Lower lobe of right lung (tissue), 2 donors: ENCODE data around the gene CTXND1. TPM values are rescaled to one million over a fixed set of nuclear protein-coding genes. Genes with fewer than 3 reads are reported as not detected.

Source experiments
- ATAC-seq, 2 donors: fragments of 200-7000 bp; cut with Tn5 transposase; one replicate each; pipeline ENCODE4 v1.9.1; 2020 to 2022; ENCODE audit warnings: mild to moderate bottlenecking in 2 of 2, moderate library complexity in 2 of 2
- DNase-seq: peaks from one replicate; pipeline ENCODE4 v3.0.0-alpha.2; 2020
- H3K27ac ChIP-seq: fragments of 200-600 bp; one replicate; pipeline ENCODE4 v1.8.0; 2022
- H3K27me3 ChIP-seq: fragments of 200-600 bp; one replicate; pipeline ENCODE4 v1.8.0; 2022; ENCODE audit warnings: low read depth
- H3K36me3 ChIP-seq: fragments of 200-600 bp; one replicate; pipeline ENCODE4 v1.8.0; 2022; ENCODE audit warnings: mild to moderate bottlenecking
- H3K4me1 ChIP-seq: fragments of 200-600 bp; one replicate; pipeline ENCODE4 v1.8.0; 2022
- H3K4me3 ChIP-seq: fragments of 200-600 bp; one replicate; pipeline ENCODE4 v1.8.0; 2022; ENCODE audit warnings: mild to moderate bottlenecking
- H3K9me3 ChIP-seq: fragments of 200-600 bp; one replicate; pipeline ENCODE4 v1.8.0; 2022
- intact Hi-C: fragments of 100-400 bp; cut with DNase I; formaldehyde crosslinking; loops from one replicate; pipeline ENCODE4 v1.11.0; 2022
- total RNA-seq: library from RNA; stranded (reverse); fragmentation: NEBNext Ultra II Directional; extraction: Animal tissue kit (Norgen Biotek cat#: 25700); gene quantifications from one replicate; pipeline ENCODE4 v1.2.1, GENCODE V29; 2021
- TF ChIP-seq, protein P1 (sequence below): fragments of 200-600 bp; IDR thresholded peaks from one replicate; pipeline ENCODE4 v1.8.0; 2022; ENCODE audit warnings: antibody characterized with exemption, mild to moderate bottlenecking
- donor health status: DM: no; HTN: yes; CAD: no; lungs with severe emphysema.

The CTXND1 gene
- total RNA-seq, 1 donor from 2014 or later, result 1.8 TPM

DNA sequence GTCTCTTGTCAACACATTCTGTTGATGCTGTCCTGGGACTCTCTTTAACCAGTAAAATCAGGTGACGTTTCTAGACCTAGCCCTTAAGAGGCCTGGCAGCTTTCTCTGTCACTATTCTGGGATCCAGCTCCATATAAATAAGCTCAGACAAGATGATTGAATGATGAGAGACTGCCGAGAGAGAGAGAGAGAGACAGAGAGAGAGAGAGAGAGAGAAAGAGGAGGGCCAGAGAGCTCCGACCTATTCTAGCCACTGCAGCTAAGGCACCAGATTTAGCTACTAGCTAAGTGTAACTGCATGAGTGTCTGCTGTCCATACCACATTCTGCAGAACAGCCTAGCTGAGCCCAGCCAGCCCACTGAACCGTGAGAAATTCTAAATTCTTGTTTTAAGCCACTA is 36.1 kb upstream of the CTXND1 start:
- intact Hi-C loops, result no loop called here

DNA sequence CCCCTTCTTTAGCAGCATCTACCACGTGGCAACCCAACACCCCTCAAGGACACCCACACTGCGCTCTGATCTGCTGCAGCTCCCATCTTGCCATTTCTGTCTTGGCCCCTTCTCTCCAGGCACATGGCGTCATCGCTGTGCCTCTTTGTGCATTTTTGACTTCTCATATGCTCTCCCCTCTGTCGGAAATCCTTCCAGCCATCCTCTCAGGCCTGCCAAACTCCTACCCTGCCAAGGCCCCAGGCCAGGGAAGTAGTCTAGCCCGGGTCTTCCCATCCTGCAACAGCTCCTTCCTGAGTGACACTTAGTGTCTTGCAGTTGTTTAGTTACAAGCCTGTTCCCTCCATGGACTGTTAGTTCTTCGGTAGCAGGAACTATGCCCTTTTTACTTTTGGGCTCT is 34.0 kb upstream of the CTXND1 start:
- H3K4me1 ChIP-seq, result no peaks in the 10 kb centered on the region
- intact Hi-C loops, result no loop called here
- no peaks in the 10 kb centered on the region for H3K9me3 ChIP-seq
- DNase-seq (no peak), ATAC-seq (no peak)
- H3K27ac ChIP-seq, result no peak overlapping the region
- no peaks in the 10 kb centered on the region for H3K27me3 ChIP-seq
- H3K4me3 ChIP-seq, result no peak overlapping the region
- H3K36me3 ChIP-seq, result no peaks in the 10 kb centered on the region
- TF ChIP-seq, protein P1, sequence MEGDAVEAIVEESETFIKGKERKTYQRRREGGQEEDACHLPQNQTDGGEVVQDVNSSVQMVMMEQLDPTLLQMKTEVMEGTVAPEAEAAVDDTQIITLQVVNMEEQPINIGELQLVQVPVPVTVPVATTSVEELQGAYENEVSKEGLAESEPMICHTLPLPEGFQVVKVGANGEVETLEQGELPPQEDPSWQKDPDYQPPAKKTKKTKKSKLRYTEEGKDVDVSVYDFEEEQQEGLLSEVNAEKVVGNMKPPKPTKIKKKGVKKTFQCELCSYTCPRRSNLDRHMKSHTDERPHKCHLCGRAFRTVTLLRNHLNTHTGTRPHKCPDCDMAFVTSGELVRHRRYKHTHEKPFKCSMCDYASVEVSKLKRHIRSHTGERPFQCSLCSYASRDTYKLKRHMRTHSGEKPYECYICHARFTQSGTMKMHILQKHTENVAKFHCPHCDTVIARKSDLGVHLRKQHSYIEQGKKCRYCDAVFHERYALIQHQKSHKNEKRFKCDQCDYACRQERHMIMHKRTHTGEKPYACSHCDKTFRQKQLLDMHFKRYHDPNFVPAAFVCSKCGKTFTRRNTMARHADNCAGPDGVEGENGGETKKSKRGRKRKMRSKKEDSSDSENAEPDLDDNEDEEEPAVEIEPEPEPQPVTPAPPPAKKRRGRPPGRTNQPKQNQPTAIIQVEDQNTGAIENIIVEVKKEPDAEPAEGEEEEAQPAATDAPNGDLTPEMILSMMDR, result no peak

More for the DNA sequence above, 36.1 kb upstream of the CTXND1 start:
- H3K27me3 ChIP-seq, result no peaks in the 10 kb centered on the region
- no peak overlapping the region for H3K4me3 ChIP-seq
- H3K9me3 ChIP-seq, result no peaks in the 10 kb centered on the region
- TF ChIP-seq, protein P1, result no peak
- H3K4me1 ChIP-seq, result no peaks in the 10 kb centered on the region
- no peaks in the 10 kb centered on the region for H3K36me3 ChIP-seq
- ATAC-seq (no peak), DNase-seq (no peak)
- H3K27ac ChIP-seq, result no peak overlapping the region

DNA sequence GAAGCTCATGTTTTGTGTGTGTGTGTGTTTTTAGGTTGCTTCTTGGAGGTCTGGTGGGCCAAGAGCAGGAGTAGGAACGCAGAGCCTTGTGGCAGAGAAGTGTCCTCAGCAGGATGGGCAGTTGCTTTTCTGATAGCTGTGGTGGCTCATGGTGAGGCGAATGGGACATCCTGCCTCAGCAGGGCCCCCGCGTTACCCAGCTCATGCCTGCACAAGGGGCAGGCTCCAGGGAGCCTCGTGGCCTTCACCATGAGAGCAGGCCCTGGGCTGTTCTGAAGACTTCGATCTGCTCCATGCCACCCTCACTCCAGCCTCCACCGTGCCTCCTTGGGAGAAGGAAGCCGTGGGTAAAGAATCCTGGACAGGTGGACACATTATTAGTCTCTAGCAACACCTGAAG is 33.4 kb upstream of the CTXND1 start:
- Histone ChIP-seq H3K9me3 (no peaks in the 10 kb centered on the region), H3K27me3 (no peaks in the 10 kb centered on the region), H3K27ac (no peak overlapping the region), H3K4me1 (no peaks in the 10 kb centered on the region), H3K36me3 (no peaks in the 10 kb centered on the region), H3K4me3 (no peak overlapping the region)
- TF ChIP-seq, protein P1, result no peak
- intact Hi-C loops, result no loop called here
- ATAC-seq (no peak), DNase-seq (no peak)

DNA sequence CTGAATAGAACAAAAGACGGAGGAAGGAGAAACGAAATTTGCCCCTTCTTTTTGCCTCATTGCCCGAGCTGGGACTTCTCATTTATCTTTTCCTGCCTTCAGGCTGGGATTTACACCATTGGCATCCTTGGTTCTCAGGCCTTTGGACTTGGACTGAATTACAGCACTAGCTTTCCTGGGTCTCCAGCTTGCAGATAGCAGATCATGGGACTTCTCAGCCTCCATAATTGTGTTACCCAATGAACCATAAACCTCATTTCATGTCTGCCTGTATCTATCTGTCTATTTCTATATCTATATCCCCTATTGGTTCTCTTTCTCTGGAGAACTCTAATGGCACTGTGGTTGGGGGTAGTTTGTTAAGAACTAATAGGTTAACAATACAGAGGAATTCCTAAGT is 31.5 kb upstream of the CTXND1 start:
- H3K4me3 ChIP-seq, result no peak overlapping the region
- H3K27ac ChIP-seq, result no peak overlapping the region
- H3K4me1 ChIP-seq, result no peaks in the 10 kb centered on the region
- H3K36me3 ChIP-seq, result no peaks in the 10 kb centered on the region
- intact Hi-C loops, result no loop called here
- TF ChIP-seq, protein P1, result no peak
- H3K9me3 ChIP-seq, result no peaks in the 10 kb centered on the region
- no peaks in the 10 kb centered on the region for H3K27me3 ChIP-seq
- ATAC-seq (no peak), DNase-seq (no peak)

DNA sequence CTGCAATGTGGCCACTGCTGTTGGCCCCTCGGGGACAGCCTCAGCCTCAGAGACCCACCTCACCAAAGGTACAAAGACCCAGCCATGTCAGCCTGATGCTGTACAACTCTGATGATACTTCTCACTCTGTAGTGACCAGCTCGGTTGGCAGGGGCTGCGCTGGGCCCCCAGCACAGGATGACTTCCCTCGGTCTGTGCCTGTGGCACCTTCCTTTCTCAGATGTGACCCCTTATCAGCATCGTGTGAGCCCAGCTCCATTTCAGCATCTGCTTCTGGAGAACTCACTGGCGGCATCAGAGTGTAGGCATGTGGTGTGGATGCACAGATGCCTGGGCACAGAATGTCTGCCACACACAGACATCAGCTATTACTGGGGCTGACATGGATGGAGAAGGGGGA is 25.1 kb upstream of the CTXND1 start:
- no peaks in the 10 kb centered on the region for H3K4me1 ChIP-seq

More for the DNA sequence above, 25.1 kb upstream of the CTXND1 start:
- H3K27ac ChIP-seq, result no peak overlapping the region
- DNase-seq (no peak), ATAC-seq (no peak)
- H3K4me3 ChIP-seq, result no peak overlapping the region
- no peaks in the 10 kb centered on the region for H3K27me3 ChIP-seq
- TF ChIP-seq, protein P1, result no peak
- no peaks in the 10 kb centered on the region for H3K36me3 ChIP-seq
- intact Hi-C loops, result no loop called here
- H3K9me3 ChIP-seq, result no peaks in the 10 kb centered on the region
